Upper lobe of left lung (tissue), 6 donors: ENCODE data around the gene TDRD1. TPM values are rescaled to one million over a fixed set of nuclear protein-coding genes. Genes with fewer than 3 reads are reported as not detected.
A peak's percentile ranks its signal among the peaks of the same experiment; 100 is the strongest.

Experiments used
- ATAC-seq, 2 donors: fragments of 200-7000 bp; cut with Tn5 transposase; one replicate each; pipeline ENCODE4 v1.9.1; 2022; ENCODE audit warnings: mild to moderate bottlenecking in 2 of 2, moderate library complexity in 2 of 2; ENCODE audit not compliant: low FRiP score in 2 of 2
- DNase-seq, 2 donors: peaks; one replicate each; pipeline ENCODE4 v3.0.0-alpha.2; 2019 to 2020
- H3K27ac ChIP-seq, 4 donors: fragments of 200-600 bp; sonication (generic); one replicate each; pipeline ENCODE4 v1.5.1; 2016 to 2019
- H3K27me3 ChIP-seq, 4 donors: fragments of 200-600 bp; sonication (generic); one replicate each; pipeline ENCODE4 v1.5.1; 2017 to 2019
- H3K36me3 ChIP-seq, 4 donors: fragments of 200-600 bp; sonication (generic); one replicate each; pipeline ENCODE4 v1.5.1; 2016 to 2019
- H3K4me1 ChIP-seq, 4 donors: fragments of 200-600 bp; sonication (generic); one replicate each; pipeline ENCODE4 v1.5.1; 2018 to 2019
- H3K4me3 ChIP-seq, 4 donors: fragments of 200-600 bp; sonication (generic); one replicate each; pipeline ENCODE4 v1.5.1; 2017 to 2019; ENCODE audit warnings: mild to moderate bottlenecking in 2 of 4, moderate library complexity in 1 of 4
- H3K9me3 ChIP-seq, 4 donors: fragments of 200-600 bp; sonication (generic); one replicate each; pipeline ENCODE4 v1.5.1; 2018 to 2019
- CTCF ChIP-seq, 6 experiments: fragments of 450-650 bp in 4 of 6; fragments of 200-600 bp in 2 of 6; sonication (generic) in 2 of 6; IDR thresholded peaks; one replicate each; pipeline ENCODE4 v1.5.1; 2016 to 2019; ENCODE audit warnings: antibody characterized with exemption in 6 of 6
- EP300 ChIP-seq, 4 donors: sonication (generic); formaldehyde crosslinking; IDR thresholded peaks; one replicate each; pipeline ENCODE4 v1.5.1; 2017; ENCODE audit warnings: antibody characterized with exemption in 4 of 4, control low read depth in 2 of 4
- POLR2A ChIP-seq, 4 donors: fragments of 450-650 bp; IDR thresholded peaks; one replicate each; pipeline ENCODE4 v1.5.1; 2016 to 2017; ENCODE audit warnings: antibody characterized with exemption in 4 of 4, mild to moderate bottlenecking in 2 of 4
- POLR2AphosphoS5 ChIP-seq, 2 donors: sonication (generic); formaldehyde crosslinking; IDR thresholded peaks; one replicate each; pipeline ENCODE4 v1.5.1; 2017; ENCODE audit warnings: antibody characterized with exemption in 2 of 2
- WGBS, 2 donors: methylation state at CpG; one replicate each; pipeline ENCODE4 v1.1.5; 2017 to 2018; 5-methylcytosine and 5-hydroxymethylcytosine counted together
- total RNA-seq, 6 donors: library from RNA; depleted of rRNA in 4 of 6; stranded (reverse); fragments of >200 nt in 4 of 6; gene quantifications; one replicate each; pipeline versions ENCODE4 v1.1.0 to v1.2.1, GENCODE V29; 2016 to 2021
- donor health status: DM: no; HTN: no; CAD: no; lungs with moderate emphysema.
- donor health status: DM: no; HTN: yes; CAD: no; lungs with severe emphysema.

Gene TDRD1
- total RNA-seq, 6 donors from 2014 or later: 0.10 to 0.17 (median 0.14) TPM; not detected in 2

GRCh38 chr10:114220281-114220680, 41.1 kb downstream of the TDRD1 start:
- 67 to 69% methylated on average over 2 of the region's 2 CpGs for WGBS, 2 donors
- no peak for ATAC-seq
- no peaks in the 10 kb centered on the region for H3K4me1 ChIP-seq

GRCh38 chr10:114221235-114221634, 42.1 kb downstream of the TDRD1 start:
- DNase-seq: no peak
- H3K36me3 ChIP-seq: no peaks in the 10 kb centered on the region
- H3K27me3 ChIP-seq: no peaks in the 10 kb centered on the region
- no peaks in the 10 kb centered on the region for H3K9me3 ChIP-seq
- H3K4me1 ChIP-seq: no peaks in the 10 kb centered on the region
- ATAC-seq: no peak
- H3K27ac ChIP-seq: no peak overlapping the region
- 86 to 88% methylated on average over 4 of the region's 4 CpGs for WGBS, 2 donors
- TF ChIP-seq POLR2A (IDR thresholded peaks at IDR 0.05) (no peak), POLR2AphosphoS5 (IDR thresholded peaks at IDR 0.05) (no peak), EP300 (IDR thresholded peaks at IDR 0.05) (no peak), CTCF (IDR thresholded peaks at IDR 0.05) (no peak)
- no peak overlapping the region for H3K4me3 ChIP-seq

More at GRCh38 chr10:114220281-114220680, 41.1 kb downstream of the TDRD1 start:
- H3K9me3 ChIP-seq: no peaks in the 10 kb centered on the region
- no peak for TF ChIP-seq POLR2A (IDR thresholded peaks at IDR 0.05)
- no peak for TF ChIP-seq POLR2AphosphoS5 (IDR thresholded peaks at IDR 0.05)
- TF ChIP-seq EP300 (IDR thresholded peaks at IDR 0.05): no peak
- H3K4me3 ChIP-seq: no peak overlapping the region
- H3K36me3 ChIP-seq: no peaks in the 10 kb centered on the region
- no peak overlapping the region for H3K27ac ChIP-seq
- DNase-seq: no peak
- H3K27me3 ChIP-seq: no peaks in the 10 kb centered on the region

- DNase-seq (peak in 1 of 2 donors; percentile 11), ATAC-seq (no peak)
- no peak overlapping the region for H3K27ac ChIP-seq
- TF ChIP-seq CTCF (IDR thresholded peaks at IDR 0.05) (no peak), POLR2A (IDR thresholded peaks at IDR 0.05) (no peak), POLR2AphosphoS5 (IDR thresholded peaks at IDR 0.05) (no peak), EP300 (IDR thresholded peaks at IDR 0.05) (no peak)
- H3K36me3 ChIP-seq: no peaks in the 10 kb centered on the region
- H3K27me3 ChIP-seq: no peaks in the 10 kb centered on the region
- no peak overlapping the region for H3K4me3 ChIP-seq
- WGBS, 2 donors: 87 to 88% methylated on average over 4 of the region's 4 CpGs
- H3K4me1 ChIP-seq: no peaks in the 10 kb centered on the region
- H3K9me3 ChIP-seq: no peaks in the 10 kb centered on the region
Observed at GRCh38 chr10:114223066-114223465, 43.9 kb downstream of the TDRD1 start.

GRCh38 chr10:114228156-114228555, 49.0 kb downstream of the TDRD1 start:
- ATAC-seq (no peak), DNase-seq (no peak)
- WGBS, 2 donors: 70 to 74% methylated on average over 3 of the region's 3 CpGs

GRCh38 chr10:114232561-114233176, 53.5 kb downstream of the TDRD1 start:
- no peak for DNase-seq
- Histone ChIP-seq H3K27me3 (no peaks in the 10 kb centered on the region), H3K9me3 (no peaks in the 10 kb centered on the region), H3K4me3 (no peak overlapping the region), H3K36me3 (no peaks in the 10 kb centered on the region), H3K27ac (no peak overlapping the region), H3K4me1 (no peaks in the 10 kb centered on the region)
- WGBS, 2 donors: 77 to 86% methylated on average over 4 of the region's 4 CpGs
- TF ChIP-seq POLR2AphosphoS5 (IDR thresholded peaks at IDR 0.05) (no peak), CTCF (IDR thresholded peaks at IDR 0.05) (no peak)
- ATAC-seq: no peak

More at GRCh38 chr10:114228156-114228555, 49.0 kb downstream of the TDRD1 start:
- Histone ChIP-seq H3K9me3 (no peaks in the 10 kb centered on the region), H3K4me3 (no peak overlapping the region), H3K36me3 (no peaks in the 10 kb centered on the region), H3K27me3 (no peaks in the 10 kb centered on the region), H3K4me1 (no peaks in the 10 kb centered on the region), H3K27ac (no peak overlapping the region)
- TF ChIP-seq CTCF (IDR thresholded peaks at IDR 0.05): no peak
- no peak for TF ChIP-seq POLR2A (IDR thresholded peaks at IDR 0.05)
- no peak for TF ChIP-seq EP300 (IDR thresholded peaks at IDR 0.05)
- TF ChIP-seq POLR2AphosphoS5 (IDR thresholded peaks at IDR 0.05): no peak
